AG10803 (cell line): ENCODE data around the gene MBD5.

Experiments
- DNase-seq: peaks from one replicate; pipeline ENCODE4 v3.0.0; 2010; ENCODE audit warnings: low read depth
- H3K4me3 ChIP-seq: 2 replicates; pipeline ENCODE4 v1.5.1; 2011; ENCODE audit warnings: mild to moderate bottlenecking, low read length, control low read depth
- TF ChIP-seq, protein P1 (sequence below): conservative IDR thresholded peaks from 2 replicates; pipeline ENCODE4 v1.5.1; 2011; ENCODE audit warnings: mild to moderate bottlenecking, low read length, control low read depth, inconsistent platforms

MBD5 gene

DNA sequence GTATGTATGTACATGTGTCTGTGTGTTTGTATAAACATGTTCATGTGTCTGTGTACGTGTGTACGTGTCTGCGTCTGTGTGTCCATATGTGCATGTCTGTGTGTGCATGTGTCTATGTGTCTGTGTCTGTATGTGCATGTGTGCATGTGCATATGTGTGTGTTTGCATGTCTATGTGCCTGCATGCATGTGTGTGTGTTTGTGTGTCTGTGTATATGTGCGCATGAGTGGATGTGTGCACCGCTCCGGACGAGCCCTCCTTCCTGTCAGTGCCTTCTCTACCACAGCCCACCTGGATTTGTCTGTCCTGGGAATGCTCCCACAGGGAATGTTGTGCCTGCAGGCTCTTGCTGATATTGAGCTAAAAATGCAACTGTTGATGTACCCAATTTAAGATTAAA lies 510.3 kb downstream of the MBD5 start:
- no peak overlapping the region for H3K4me3 ChIP-seq
- DNase-seq = no peak
- TF ChIP-seq, protein P1, sequence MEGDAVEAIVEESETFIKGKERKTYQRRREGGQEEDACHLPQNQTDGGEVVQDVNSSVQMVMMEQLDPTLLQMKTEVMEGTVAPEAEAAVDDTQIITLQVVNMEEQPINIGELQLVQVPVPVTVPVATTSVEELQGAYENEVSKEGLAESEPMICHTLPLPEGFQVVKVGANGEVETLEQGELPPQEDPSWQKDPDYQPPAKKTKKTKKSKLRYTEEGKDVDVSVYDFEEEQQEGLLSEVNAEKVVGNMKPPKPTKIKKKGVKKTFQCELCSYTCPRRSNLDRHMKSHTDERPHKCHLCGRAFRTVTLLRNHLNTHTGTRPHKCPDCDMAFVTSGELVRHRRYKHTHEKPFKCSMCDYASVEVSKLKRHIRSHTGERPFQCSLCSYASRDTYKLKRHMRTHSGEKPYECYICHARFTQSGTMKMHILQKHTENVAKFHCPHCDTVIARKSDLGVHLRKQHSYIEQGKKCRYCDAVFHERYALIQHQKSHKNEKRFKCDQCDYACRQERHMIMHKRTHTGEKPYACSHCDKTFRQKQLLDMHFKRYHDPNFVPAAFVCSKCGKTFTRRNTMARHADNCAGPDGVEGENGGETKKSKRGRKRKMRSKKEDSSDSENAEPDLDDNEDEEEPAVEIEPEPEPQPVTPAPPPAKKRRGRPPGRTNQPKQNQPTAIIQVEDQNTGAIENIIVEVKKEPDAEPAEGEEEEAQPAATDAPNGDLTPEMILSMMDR = no peak

GRCh38 chr2:148531669-148532428 lies 511.0 kb downstream of the MBD5 start:
- DNase-seq = no peak
- TF ChIP-seq, protein P1 = no peak

DNA sequence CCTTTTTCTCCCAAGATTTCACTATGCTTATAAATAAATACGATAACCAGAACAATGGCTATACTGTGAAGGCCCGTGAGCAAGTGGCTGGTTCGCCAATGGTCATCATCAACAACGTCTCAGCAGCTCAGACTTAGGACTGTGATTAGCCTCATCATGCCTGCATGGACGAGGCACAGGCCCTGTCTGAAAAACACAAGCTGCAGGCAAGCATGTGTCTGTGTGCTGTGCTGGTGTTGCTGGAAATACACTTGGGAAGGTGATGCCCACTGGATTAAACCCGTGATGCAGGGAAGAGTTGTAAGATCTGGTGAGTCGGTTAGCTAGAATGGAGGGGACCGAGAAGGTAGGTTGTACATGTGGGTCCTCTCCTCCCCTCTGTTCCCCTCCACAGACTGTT lies 512.1 kb downstream of the MBD5 start:
- no peak overlapping the region for H3K4me3 ChIP-seq
- DNase-seq = no peak
- TF ChIP-seq, protein P1 = no peak

More at GRCh38 chr2:148531669-148532428, 511.0 kb downstream of the MBD5 start:
- no peak overlapping the region for H3K4me3 ChIP-seq

GRCh38 chr2:148533685-148534084 lies 512.8 kb downstream of the MBD5 start:
- no peak for DNase-seq
- H3K4me3 ChIP-seq = no peak overlapping the region
- TF ChIP-seq, protein P1 = no peak

DNA sequence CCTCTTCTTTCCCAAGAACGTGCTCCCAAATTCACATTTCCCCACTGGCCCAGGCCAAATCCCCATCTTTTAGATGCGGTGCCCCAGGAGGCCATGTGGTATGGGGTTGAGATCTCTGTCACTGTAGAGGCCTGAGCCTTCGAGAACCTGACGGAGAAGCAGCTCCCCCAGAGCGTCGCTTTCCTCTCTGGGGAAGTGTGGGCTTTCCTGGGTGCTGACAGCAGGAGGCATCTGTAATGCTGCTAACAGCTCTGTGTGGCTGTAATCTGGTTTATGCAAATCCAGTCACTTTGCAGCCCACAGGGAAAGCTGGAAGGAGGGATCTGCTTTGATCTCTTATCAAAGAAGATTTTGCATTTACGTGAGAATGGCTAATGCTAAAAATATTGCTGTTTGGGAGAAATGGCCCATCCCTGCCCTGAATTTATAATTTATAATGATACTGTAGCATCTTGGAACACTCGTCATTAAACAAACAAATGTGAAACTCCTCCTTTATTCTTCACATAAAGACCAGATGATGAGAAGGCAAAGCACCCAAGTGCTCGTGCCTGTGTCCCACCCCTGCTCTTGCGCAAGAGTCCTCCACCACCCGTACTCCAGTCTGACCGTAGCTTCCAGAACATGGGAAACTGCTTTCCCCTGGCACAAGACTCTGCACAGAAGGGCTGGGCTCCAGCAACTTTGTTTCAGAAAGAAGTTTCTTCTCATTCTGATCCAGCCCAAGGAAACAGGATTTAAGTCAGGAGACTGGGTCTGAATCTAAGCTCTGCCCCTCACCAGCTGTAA lies 513.7 kb downstream of the MBD5 start:
- TF ChIP-seq, protein P1 = no peak
- peak; percentile 25 for DNase-seq
- H3K4me3 ChIP-seq = no peak overlapping the region

- DNase-seq = no peak
- TF ChIP-seq, protein P1 = no peak
- H3K4me3 ChIP-seq = no peak overlapping the region
Measured at GRCh38 chr2:148538375-148538774, 517.5 kb downstream of the MBD5 start.
